Psoas muscle (tissue), 8 donors: Measurements from ENCODE around the gene SLC5A8. TPM values are rescaled to one million over a fixed set of nuclear protein-coding genes. Genes with fewer than 3 reads are reported as not detected.

ENCODE experiments used
- ATAC-seq, 4 donors: fragments of 200-7000 bp; cut with Tn5 transposase; one replicate each; pipeline ENCODE4 v1.9.1; 2020; ENCODE audit warnings: moderate library complexity in 3 of 4, mild to moderate bottlenecking in 2 of 4
- DNase-seq, 2 donors: peaks; one replicate each; pipeline ENCODE4 v3.0.0-alpha.2; 2020
- H3K27ac ChIP-seq: fragments of 200-600 bp; one replicate; pipeline ENCODE4 v1.8.0; 2022
- H3K27me3 ChIP-seq, 3 donors: fragments of 200-600 bp in 1 of 3; one replicate each; pipeline versions ENCODE4 v1.6.1 to v1.8.0; 2013 to 2022; ENCODE audit warnings: low read length in 2 of 3, mild to moderate bottlenecking in 2 of 3, moderate library complexity in 1 of 3; ENCODE audit not compliant: insufficient read depth in 3 of 3
- H3K36me3 ChIP-seq, 2 donors: fragments of 200-600 bp in 1 of 2; one replicate each; pipeline versions ENCODE4 v1.6.1 to v1.8.0; 2013 to 2022; ENCODE audit warnings: low read depth in 1 of 2, mild to moderate bottlenecking in 1 of 2, moderate library complexity in 1 of 2; ENCODE audit not compliant: insufficient read depth in 1 of 2
- H3K4me1 ChIP-seq: fragments of 200-600 bp; one replicate; pipeline ENCODE4 v1.8.0; 2022
- H3K4me3 ChIP-seq: fragments of 200-600 bp; one replicate; pipeline ENCODE4 v1.8.0; 2022; ENCODE audit warnings: mild to moderate bottlenecking
- H3K9me3 ChIP-seq: fragments of 200-600 bp; one replicate; pipeline ENCODE4 v1.8.0; 2022
- WGBS, 3 donors: extraction: QIAGEN DNeasy Blood & Tissue Kit; methylation state at CpG; one replicate each; pipeline versions ENCODE4 v1.1.6 to v1.1.7; 2013; 5-methylcytosine and 5-hydroxymethylcytosine counted together
- intact Hi-C, 2 donors: fragments of 100-400 bp; cut with DNase I; formaldehyde crosslinking; loops; one replicate each; pipeline versions ENCODE4 v1.11.0 to v1.14.2; 2022
- polyA plus RNA-seq, 3 donors: library from polyadenylated mRNA; stranded (reverse); fragments of 200-250 nt; gene quantifications; one replicate each; pipeline ENCODE4 v1.2.3, GENCODE V29; 2013
- total RNA-seq, 4 donors: library from RNA; stranded (reverse); fragmentation: NEBNext Ultra II Directional in 2 of 4; extraction: Animal tissue kit (Norgen Biotek cat#: 25700) in 2 of 4; gene quantifications; one replicate each; pipeline versions ENCODE4 v1.2.1 to v1.2.4, GENCODE V29; 2021 to 2023
- TF ChIP-seq, protein P1 (sequence below): fragments of 200-600 bp; IDR thresholded peaks from one replicate; pipeline ENCODE4 v1.8.0; 2022; ENCODE audit warnings: antibody characterized with exemption
- donor health status: healthy with polysubstance abuse.
- donor health status: DM: no; HTN: no; CAD: no; lungs with moderate emphysema.
- donor health status: Bipolar disorder and iron deficiency.
- donor health status: healthy.
- donor health status: DM: yes; HTN: yes; CAD: no.
- donor health status: DM: no; HTN: no; CAD: no.
- donor health status: DM: no; HTN: no; CAD: no.
- donor health status: DM: yes; HTN: yes; CAD: no.

SLC5A8 gene
- total and polyA plus RNA-seq, 7 donors, result not detected

- H3K27ac ChIP-seq, result no peak overlapping the region
- H3K36me3 ChIP-seq, result no peaks in the 10 kb centered on the region
- no peak overlapping the region for H3K4me3 ChIP-seq
- 76 to 77% (median 77%) methylated on average over 4 of the region's 4 CpGs for WGBS, 3 donors
- DNase-seq (no peak), ATAC-seq (no peak)
- peaks cover 0 to 17% (median 5%) of the 10 kb centered on the region in 3 donors for H3K27me3 ChIP-seq
- no peaks in the 10 kb centered on the region for H3K4me1 ChIP-seq
- H3K9me3 ChIP-seq, result no peaks in the 10 kb centered on the region
- TF ChIP-seq, protein P1, sequence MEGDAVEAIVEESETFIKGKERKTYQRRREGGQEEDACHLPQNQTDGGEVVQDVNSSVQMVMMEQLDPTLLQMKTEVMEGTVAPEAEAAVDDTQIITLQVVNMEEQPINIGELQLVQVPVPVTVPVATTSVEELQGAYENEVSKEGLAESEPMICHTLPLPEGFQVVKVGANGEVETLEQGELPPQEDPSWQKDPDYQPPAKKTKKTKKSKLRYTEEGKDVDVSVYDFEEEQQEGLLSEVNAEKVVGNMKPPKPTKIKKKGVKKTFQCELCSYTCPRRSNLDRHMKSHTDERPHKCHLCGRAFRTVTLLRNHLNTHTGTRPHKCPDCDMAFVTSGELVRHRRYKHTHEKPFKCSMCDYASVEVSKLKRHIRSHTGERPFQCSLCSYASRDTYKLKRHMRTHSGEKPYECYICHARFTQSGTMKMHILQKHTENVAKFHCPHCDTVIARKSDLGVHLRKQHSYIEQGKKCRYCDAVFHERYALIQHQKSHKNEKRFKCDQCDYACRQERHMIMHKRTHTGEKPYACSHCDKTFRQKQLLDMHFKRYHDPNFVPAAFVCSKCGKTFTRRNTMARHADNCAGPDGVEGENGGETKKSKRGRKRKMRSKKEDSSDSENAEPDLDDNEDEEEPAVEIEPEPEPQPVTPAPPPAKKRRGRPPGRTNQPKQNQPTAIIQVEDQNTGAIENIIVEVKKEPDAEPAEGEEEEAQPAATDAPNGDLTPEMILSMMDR, result no peak
- intact Hi-C loops, result no loop called here
Observed at GRCh38 chr12:101204602-101205304, 5.3 kb downstream of the SLC5A8 start.

- no peaks in the 10 kb centered on the region for H3K9me3 ChIP-seq
- no peak for DNase-seq
Observed at GRCh38 chr12:101200824-101201223, 9.2 kb downstream of the SLC5A8 start.

DNA sequence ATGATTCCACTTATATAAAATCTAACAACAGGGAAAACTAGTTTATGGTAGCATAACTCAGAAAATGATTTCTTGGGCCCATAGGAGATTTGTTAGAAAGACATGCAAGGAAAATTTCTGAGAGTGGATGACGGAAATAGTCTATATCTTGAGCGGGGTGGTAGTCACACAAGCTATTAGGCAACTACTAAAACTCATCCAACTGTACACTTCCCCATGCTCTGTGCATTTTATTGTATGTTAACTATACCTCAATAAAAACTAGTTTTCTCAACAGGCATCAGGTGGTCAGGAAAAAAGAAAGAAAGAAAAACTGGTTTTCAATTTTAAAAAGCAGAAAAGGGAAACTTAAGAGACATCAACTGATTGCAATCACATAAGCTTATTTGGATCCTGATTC is 9.9 kb downstream of the SLC5A8 start:
- ATAC-seq (no peak), DNase-seq (no peak)
- TF ChIP-seq, protein P1, result no peak
- intact Hi-C loops, result no loop called here
- Histone ChIP-seq H3K9me3 (no peaks in the 10 kb centered on the region), H3K27ac (no peak overlapping the region), H3K4me1 (no peaks in the 10 kb centered on the region), H3K4me3 (no peak overlapping the region), H3K27me3 (no peaks in the 10 kb centered on the region), H3K36me3 (no peaks in the 10 kb centered on the region)
- 72 to 86% (median 81%) methylated on average over 2 of the region's 2 CpGs for WGBS, 3 donors

More at GRCh38 chr12:101200824-101201223, 9.2 kb downstream of the SLC5A8 start:
- Histone ChIP-seq H3K27ac (no peak overlapping the region), H3K27me3 (no peaks in the 10 kb centered on the region), H3K4me1 (no peaks in the 10 kb centered on the region), H3K4me3 (no peak overlapping the region), H3K36me3 (no peaks in the 10 kb centered on the region)
- WGBS, 3 donors, result 85 to 90% (median 89%) methylated on average over 1 of the region's 1 CpG
- TF ChIP-seq, protein P1, result no peak
- intact Hi-C loops, result no loop called here
- ATAC-seq, result no peak

GRCh38 chr12:101186291-101186690 is 23.7 kb downstream of the SLC5A8 start:
- Histone ChIP-seq H3K27me3 (no peaks in the 10 kb centered on the region), H3K4me3 (no peak overlapping the region), H3K27ac (no peak overlapping the region), H3K9me3 (no peaks in the 10 kb centered on the region), H3K4me1 (no peaks in the 10 kb centered on the region), H3K36me3 (no peaks in the 10 kb centered on the region)
- DNase-seq (no peak), ATAC-seq (no peak)
- intact Hi-C loops, result no loop called here
- TF ChIP-seq, protein P1, result no peak
- WGBS, 3 donors, result 19 to 33% (median 23%) methylated on average over 2 of the region's 2 CpGs

DNA sequence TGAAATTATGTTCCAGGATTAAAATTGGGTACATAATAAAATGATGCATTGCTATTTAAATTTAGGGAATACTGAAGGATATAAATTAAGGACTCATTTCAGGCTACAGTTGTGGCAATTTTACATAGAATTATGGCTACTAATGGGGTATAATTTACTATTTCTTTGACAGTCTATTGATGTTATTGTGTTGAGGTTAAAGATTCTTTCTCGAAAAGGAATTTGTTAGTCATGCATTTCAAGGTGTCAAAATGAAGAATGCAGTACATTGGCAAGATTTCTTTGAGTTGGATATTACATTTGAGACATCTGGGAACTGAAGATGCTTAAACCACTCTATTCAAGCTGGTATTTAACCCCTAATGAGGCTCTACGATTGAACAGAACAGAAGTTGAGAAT is 28.3 kb downstream of the SLC5A8 start:
- H3K36me3 ChIP-seq, result no peaks in the 10 kb centered on the region
- no peak for ATAC-seq
- H3K4me3 ChIP-seq, result no peak overlapping the region
- H3K9me3 ChIP-seq, result no peaks in the 10 kb centered on the region
- TF ChIP-seq, protein P1, result no peak
- DNase-seq, result no peak
- no peaks in the 10 kb centered on the region for H3K27me3 ChIP-seq
- intact Hi-C loops, result no loop called here
- WGBS, 3 donors, result 26 to 35% (median 31%) methylated on average over 2 of the region's 2 CpGs
- H3K4me1 ChIP-seq, result no peaks in the 10 kb centered on the region
- H3K27ac ChIP-seq, result no peak overlapping the region
